Measurements from ENCODE around the gene BTBD9. TPM values are rescaled to one million over a fixed set of nuclear protein-coding genes. Genes with fewer than 3 reads are reported as not detected.
A peak's percentile ranks its signal among the peaks of the same experiment; 100 is the strongest.

Gene BTBD9
- total and polyA plus RNA-seq, 9 of the 15 experiments (the other 6 are each of a cell fraction or from before 2014, with no cell fraction given): 0.08 to 1.6 (median 0.58) TPM

GRCh38 chr6:38502423-38502822, 137.3 kb downstream of the BTBD9 start:
- POLR2A ChIA-PET: interaction anchor here (0.6 to 1.1 kb wide), 3 partner anchors 9 to 675 kb away, joined by 3 to 8 read pairs (median 3); no protein-coding TSS in a partner anchor
- TF ChIP-seq THAP12 (CRISPR knock-in tag; IDR thresholded peaks at IDR 0.05): no peak
- TF ChIP-seq CEBPG (CRISPR knock-in tag; IDR thresholded peaks at IDR 0.05): no peak
- peak; percentile 33 to 60; a peak in 2 of 4 replicates for TF ChIP-seq CEBPG (tag; conservative IDR thresholded peaks at IDR 0.05 in 1 of 2, IDR thresholded peaks at IDR 0.05 in 1 of 2)
- TF ChIP-seq ZNF253 (CRISPR knock-in tag; conservative IDR thresholded peaks at IDR 0.05): no peak
- TF ChIP-seq ZNF830 (CRISPR knock-in tag; IDR thresholded peaks at IDR 0.05): no peak
- TF ChIP-seq CEBPB (tag; IDR thresholded peaks at IDR 0.05): peak; percentile 66
- TF ChIP-seq RAD51 (IDR thresholded peaks at IDR 0.05; ENCODE audit: borderline replicate concordance, low read depth): no peak
- no peak for TF ChIP-seq HES1 (IDR thresholded peaks at IDR 0.05; ENCODE audit: low read depth)
- TF ChIP-seq DACH1 (IDR thresholded peaks at IDR 0.05; ENCODE audit: partially characterized antibody): no peak
- TF ChIP-seq TCFL5 (CRISPR knock-in tag; conservative IDR thresholded peaks at IDR 0.05): no peak
- no peak for TF ChIP-seq ZNF511 (CRISPR knock-in tag; IDR thresholded peaks at IDR 0.05)
- TF ChIP-seq CTCF (IDR thresholded peaks at IDR 0.05 in 2 of 3, conservative IDR thresholded peaks at IDR 0.05 in 1 of 3; ENCODE audit: insufficient read depth in 2 of 3, low read depth in 1 of 3, low read length in 3 of 3): no peak

More at GRCh38 chr6:38502423-38502822, 137.3 kb downstream of the BTBD9 start:
- intact Hi-C loops (cut with micrococcal nuclease) (no loop called here), in situ Hi-C loops (cut with MboI) (no loop called here)
- Histone ChIP-seq H3K9me3 (replicated peaks; ENCODE audit: control insufficient read depth, insufficient read depth, low read depth, low read length) (no peaks in the 10 kb centered on the region), H3K27me3 (ENCODE audit: control insufficient read depth in 2 of 2, insufficient read depth in 2 of 2, low read length in 2 of 2) (peaks cover 0 to 7% of the 10 kb centered on the region in 2 experiments; a peak in 2 of 5 replicates), H3K4me2 (ENCODE audit: insufficient read depth, low read length) (no peak overlapping the region), H3K4me1 (replicated peaks in 1 of 2; ENCODE audit: control insufficient read depth in 2 of 2, insufficient read depth in 2 of 2, low read length in 2 of 2) (no peaks in the 10 kb centered on the region), H3K9ac (ENCODE audit: insufficient read depth in 1 of 2, low read depth in 2 of 2, low read length in 2 of 2) (no peak overlapping the region), H3K79me2 (ENCODE audit: control insufficient read depth, insufficient read depth, low read length) (no peaks in the 10 kb centered on the region), H3K4me3 (no peak overlapping the region), H3K27ac (ENCODE audit: extremely low read depth, low read depth, low read length) (no peak overlapping the region), H3K36me3 (ENCODE audit: control insufficient read depth, insufficient read depth, low read length) (no peaks in the 10 kb centered on the region), H2AFZ (ENCODE audit: low read depth, low read length) (no peak overlapping the region), H4K20me1 (replicated peaks; ENCODE audit: control insufficient read depth, insufficient read depth, low read length) (no peaks in the 10 kb centered on the region), H3K9me1 (ENCODE audit: control insufficient read depth, insufficient read depth, low read length) (no peaks in the 10 kb centered on the region)
- no peak for FAIRE-seq
- 1% methylated on average over 4 of the region's 4 CpGs for WGBS (ENCODE audit: insufficient coverage, low coverage, missing lambda C conversion rate)
- no peak for ATAC-seq
- DNase-seq (ENCODE audit: extremely low read depth in 1 of 4, low spot score in 3 of 4): no peak
- BruUV-seq (replicated peaks): no TSS peak
- CTCF ChIA-PET (ENCODE audit: low intra/inter-chr PET ratio): no interaction called here
